Pulmonary artery endothelial cell (primary cell): ENCODE data around the gene SMOC1. TPM values are rescaled to one million over a fixed set of nuclear protein-coding genes. Genes with fewer than 3 reads are reported as not detected.

Source experiments
- DNase-seq: peaks from one replicate; pipeline ENCODE4 v3.0.0-alpha.2; 2011; ENCODE audit warnings: low read depth, low spot score
- total RNA-seq: library from RNA; depleted of rRNA; stranded (reverse); fragments of >200 nt; gene quantifications from 2 replicates; pipeline ENCODE4 v1.2.3, GENCODE V29; 2014

Gene SMOC1
- total RNA-seq, 1 donor from 2014 or later, result 0.26 TPM

DNA sequence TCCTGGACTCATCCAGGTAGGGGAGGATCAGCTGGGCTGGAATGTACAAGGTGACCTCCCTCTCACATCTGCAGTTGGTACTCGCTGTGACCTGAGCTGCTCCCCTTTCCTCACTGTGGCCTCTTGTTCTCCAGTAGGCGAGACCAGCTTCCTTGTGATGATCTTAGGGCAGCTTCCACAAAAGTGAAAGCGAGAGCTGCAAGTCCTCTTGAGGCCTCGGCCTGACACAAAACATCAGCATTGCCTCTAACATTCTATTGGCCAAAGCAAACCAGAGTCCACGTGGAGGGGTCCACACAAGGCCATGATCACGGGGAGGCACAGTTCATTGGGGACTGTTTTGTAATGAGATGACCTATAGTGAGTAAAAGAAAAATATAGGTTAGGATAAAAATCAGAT is 127.5 kb downstream of the SMOC1 start:
- DNase-seq, result no peak

DNA sequence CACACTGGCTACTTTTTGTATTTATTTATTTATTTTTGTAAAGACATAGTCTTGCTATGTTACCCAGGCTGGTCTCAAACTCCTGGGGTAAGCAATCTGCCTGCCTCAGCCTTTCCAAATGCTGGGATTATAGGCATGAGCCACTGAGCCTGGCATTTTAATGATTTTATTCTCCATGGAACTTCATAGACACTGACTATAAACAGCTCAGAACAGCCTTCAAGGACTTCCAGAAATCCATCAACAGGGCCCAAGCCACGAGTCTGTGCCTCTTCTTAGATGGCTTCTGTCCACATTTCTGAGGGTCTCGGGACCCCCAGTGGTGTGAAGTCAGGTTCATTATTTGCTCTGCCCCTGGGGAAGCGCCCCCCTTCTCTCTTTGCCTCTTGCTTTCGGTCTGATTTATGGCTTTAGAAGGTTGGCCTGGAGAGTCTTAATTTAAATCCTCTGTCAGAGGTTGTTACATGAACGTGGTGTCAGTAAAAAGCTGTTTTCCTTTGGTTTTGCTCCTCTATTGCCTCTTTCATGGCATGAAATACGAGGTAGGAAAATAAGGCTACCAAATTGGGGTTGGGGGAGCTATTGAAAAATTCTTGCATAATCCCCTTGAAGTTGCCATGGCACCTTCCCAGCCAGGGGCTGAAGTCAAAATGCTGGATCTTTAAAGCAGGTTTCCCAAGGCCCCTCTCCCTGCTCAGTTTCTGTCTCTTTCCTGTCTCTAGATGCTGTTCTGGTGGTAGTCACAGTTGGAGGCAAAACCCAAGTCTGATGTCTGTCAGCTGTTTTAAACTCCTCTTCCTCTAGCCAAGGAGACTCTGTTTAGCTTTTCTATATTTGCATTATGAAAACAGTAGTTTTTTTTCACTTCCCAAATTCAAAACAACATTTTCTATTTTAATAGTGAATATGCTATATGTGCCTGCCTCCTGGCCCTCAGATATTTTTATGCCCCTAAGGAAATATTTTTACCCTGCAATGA is 129.4 kb downstream of the SMOC1 start:
- no peak for DNase-seq

DNA sequence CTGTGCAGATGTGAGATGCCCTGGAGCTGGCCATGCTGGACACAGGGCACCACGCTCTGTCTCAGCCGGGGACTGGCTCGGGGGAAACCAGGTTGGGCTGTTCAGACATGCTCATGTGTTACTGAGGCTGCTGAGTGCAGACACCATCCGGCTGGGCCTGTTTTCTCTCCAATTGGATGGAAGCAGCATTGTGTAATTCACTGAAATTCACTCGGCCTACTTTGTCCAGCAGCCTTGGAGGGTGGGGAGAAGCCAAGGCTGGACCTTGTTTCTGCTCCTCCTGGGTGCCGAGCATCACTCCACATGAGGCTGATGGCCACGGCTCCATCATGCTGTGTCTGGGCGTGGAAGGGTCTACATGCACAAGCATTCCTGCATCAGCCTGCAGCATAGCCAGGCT is 130.7 kb downstream of the SMOC1 start:
- DNase-seq, result no peak

DNA sequence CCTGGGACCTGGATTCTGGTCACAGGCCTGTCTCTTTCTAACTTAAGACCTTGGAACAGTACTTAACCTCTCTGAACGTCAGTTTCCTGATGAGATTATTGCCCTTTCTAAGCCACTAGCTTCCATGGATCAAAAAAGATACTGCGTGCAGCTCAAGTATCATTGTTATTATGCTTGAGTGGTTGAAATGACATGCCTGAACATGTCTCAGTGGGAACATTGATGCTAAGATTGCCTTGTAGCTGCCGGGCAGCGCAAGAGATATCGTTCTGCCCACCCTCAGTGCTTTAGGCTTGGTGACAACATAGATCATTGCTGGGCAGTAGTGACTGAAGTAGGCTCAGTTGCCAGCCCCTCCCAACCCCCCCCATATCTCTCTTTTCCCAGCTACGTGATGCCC is 131.9 kb downstream of the SMOC1 start:
- no peak for DNase-seq

DNA sequence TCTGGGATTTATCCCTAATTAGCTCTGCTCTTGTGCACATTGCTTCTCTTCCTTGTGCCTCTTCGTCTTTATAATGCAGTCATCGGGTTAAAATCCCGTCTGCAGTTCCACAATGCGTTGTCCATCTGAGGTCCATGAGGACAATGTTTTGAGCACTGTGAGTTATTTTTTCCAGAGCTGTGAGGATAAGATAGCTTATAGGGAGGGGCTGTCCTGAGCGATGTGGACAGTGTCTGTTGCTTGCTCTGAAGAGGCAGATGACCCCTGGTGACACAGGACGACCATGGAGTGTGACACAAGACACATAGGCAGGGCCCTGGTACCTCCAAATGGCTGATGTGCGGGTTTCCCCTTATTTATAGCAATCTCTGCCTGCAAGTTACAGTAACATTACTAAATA is 132.5 kb downstream of the SMOC1 start:
- no peak for DNase-seq

DNA sequence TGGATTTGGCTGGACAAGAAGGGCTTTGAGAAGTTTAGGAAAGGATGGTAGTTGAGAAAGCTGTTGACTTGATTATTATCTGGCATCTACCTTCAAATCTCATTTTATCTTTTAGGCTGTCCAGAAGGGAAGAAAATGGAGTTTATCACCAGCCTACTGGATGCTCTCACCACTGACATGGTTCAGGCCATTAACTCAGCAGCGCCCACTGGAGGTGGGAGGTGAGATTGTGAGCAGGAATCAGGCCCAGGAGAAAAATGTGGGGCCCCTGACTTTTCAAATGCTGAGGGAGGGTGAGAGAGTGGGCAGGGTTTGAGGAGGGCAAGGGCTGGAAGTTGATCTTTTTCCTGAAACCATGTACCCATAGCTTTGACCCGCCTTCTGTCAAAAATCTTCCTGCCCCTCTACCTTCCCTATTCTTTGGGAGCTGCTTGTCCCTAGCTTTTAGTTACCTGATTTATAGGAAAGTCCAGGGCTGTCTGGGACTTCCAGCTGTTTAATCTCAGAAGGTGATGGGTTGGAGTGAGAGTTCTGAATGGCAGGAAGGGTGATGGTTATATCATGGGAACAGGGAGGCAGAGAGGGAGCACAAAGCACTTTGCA is 134.2 kb downstream of the SMOC1 start:
- DNase-seq, result no peak

DNA sequence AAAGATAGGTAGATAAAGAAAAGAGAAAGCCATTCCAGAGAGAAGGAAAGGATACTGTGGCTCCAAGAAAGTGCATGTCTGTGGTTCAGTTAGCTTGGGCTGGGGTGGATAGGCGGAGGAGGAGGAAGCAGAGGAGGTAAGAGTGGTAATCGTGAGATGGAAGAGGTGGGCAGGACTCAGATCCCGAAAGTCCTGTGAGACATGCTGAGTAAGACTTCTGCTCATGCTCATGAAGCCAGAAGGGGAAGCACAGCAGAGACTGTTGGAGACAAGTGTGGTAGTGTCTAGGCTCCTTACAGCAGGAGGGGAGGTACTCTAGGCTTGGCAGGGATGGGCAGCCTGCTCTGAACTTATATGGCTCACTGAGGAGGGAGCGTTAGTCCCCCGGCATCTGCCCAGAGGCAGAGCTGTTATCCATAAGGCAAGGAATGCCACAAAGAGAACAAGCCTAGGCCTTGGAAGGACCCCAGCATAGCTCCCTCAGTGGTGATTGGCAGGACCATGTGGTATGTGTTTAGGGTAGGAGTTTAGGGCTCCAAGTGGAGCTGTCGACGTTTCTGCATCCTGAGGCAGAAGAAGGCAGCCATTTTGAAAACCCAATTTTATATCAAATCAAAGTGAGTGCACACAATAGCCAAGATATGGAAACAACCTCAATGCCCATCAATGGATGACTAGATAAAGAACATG is 135.3 kb downstream of the SMOC1 start:
- DNase-seq, result no peak

DNA sequence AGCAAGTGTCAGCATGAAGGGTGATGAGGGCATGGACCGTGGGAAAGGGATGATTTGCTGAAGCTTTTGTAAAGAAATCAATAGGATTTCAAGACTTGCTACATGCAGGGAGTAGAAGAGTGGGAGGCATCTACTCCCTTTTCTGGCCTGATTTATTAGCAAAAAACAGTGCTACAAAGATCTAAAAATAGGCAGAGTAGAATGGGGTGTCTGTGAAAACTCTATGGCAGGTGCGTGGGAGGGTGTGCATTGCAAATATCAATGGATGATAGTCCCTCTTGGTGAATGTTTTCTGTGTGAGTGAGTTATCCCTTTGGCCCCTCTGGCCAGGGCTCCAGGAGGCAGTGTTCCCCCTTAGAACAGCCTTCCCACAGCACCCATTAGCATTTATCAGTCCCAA is 139.0 kb downstream of the SMOC1 start:
- no peak for DNase-seq

DNA sequence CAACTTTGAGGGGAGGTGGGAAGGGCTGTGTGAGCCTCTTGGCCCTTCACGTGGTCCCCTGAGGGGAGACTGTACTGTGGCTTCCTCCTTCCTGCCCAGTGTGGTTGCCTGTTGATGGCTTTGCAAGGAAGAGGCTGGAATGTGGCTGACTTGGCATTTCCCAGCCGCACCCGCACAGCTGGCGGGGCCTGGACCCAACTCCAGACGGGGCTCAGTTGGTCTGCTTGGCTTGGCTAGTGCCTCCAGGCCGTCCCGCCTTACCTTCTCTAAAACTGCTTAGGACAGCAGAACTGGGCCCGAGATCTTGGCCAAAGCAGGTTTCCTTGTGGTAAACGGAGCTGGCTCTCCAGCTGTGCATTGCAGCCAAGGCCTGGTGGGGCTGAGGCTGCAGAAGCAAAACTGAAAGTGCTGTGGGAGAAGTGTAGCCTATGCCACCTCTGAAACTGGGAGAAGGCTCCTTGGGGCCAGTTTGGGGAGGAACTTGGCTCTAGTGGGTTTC is 139.5 kb downstream of the SMOC1 start:
- no peak for DNase-seq

DNA sequence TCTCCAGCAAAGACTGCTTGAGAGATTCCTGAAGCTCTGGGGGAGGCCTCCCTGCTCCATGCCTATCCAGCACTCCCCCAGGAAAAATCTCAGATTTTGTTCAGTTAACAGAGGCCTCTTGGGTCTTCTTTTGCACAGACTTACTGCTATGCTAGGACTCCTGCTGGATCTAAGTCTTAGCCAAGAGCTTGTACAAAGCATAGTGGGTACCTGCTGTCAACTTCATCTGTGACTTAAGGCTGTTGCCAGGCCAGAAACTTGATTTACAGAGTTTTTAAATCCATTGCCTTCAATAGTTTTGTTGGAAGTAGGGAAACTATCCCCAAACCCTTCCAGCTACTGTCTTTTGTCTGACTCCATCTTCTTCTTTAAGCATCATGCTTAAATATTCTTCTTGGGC is 140.5 kb downstream of the SMOC1 start:
- DNase-seq, result no peak

DNA sequence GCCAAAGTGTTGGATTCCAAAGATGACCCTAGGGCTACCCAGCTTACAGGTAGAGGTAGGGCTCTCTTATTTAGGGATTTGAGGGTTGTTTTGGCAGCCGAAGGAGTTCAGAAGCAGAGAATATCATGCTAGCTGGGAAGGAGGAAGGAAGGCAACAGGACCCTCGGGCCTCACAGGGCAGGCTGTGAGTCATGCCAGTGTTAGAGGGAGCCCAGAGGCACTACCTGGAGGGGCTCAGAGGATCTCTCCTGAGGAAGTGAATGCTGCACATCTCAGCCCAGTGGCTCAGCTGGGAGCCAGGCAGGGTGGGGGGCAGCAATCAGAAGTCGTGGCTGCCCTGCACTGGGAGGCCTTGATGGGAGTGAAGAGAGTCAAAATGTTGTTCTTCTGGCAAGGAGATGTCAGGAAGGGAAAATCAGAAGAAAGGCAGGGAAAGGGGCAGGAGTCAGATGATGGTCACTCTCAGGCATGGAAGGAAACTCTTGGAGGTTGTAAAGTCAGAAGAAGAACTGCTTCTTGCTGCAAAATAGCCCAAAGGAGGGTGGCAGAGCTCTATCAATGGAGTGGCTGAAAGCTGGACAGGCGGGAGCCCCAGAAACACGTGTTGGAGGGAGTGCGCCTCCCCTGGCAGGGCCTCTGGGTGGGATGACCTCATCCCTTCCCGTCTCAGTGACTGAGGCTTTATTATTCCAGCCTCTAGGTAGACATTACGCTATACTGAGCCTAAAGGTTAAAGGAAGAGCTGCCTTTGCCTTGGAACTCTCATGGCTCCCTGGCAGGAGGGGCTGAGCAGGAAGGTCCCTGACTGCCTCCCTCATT is 141.3 kb downstream of the SMOC1 start:
- no peak for DNase-seq

DNA sequence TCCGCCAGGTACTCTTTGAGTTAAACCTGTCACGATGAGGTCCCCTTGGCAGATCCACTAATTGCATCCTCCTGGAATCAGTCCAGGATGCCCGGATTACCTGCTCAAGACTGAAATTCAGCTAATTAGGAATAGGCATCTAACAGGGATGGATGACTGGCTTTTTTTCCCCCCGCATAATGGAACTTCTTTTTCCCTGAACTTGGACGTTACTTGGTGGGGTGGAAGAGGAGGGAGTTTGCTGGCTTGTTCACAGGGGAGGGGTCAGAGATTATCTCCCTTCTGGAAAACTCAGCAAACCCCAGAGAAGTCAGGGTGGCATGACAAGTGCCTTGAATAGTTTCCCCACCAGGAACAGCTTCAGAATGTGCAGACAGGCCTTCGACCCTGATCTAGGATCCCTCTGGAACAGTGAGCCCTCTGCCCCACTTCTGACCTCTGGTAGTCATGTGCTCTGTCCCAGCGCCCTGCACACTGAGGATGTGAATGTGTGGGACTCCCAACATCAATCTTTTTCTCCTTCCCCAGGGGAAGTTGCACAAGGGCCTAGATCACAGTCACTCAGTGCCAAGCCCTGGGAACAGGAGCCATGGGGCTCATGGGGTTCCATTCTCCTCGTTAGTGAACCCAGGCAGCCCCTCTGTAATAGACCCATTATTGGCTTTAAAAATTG is 142.5 kb downstream of the SMOC1 start:
- DNase-seq, result no peak

DNA sequence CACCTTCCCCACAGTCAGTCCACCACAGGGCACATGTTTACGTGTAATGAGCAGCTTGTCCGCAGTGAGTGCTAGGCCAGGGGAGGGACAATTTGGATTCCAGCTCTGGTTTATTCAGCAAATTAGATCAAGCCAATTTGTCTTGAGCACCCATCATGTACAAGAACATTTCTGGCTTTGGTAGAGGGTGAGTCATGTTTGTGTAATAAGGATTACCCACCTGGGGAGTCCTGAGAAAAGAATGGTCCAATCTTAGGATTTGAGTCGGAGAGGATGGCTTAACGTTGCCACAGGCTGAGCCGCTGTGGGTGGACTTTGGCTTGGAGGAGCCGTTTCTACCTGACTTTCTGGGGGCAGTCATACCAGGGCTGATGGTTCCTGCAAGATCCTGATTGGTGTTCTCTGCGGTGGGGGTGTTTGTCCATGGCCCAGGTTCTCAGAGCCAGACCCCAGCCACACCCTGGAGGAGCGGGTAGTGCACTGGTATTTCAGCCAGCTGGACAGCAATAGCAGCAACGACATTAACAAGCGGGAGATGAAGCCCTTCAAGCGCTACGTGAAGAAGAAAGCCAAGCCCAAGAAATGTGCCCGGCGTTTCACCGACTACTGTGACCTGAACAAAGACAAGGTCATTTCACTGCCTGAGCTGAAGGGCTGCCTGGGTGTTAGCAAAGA is 143.7 kb downstream of the SMOC1 start:
- no peak for DNase-seq

DNA sequence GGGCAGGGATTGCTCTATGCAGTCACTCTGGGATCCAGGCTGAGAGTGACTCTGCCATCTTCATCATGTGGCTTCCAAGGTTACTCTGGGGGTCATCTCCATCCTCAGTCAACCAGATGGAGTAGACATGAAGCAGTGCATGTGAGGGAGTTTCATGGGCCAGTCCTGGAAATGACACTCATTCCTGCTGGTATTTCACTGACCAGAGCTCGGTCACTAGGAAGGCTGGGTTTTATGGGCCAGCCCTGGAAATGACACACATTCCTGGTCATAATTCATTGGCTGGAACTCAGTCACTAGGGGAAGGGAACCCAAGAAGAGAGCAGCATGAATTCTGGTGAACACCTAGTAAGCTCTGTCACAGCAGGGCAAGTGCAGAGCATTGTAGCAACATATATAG is 144.7 kb downstream of the SMOC1 start:
- no peak for DNase-seq

DNA sequence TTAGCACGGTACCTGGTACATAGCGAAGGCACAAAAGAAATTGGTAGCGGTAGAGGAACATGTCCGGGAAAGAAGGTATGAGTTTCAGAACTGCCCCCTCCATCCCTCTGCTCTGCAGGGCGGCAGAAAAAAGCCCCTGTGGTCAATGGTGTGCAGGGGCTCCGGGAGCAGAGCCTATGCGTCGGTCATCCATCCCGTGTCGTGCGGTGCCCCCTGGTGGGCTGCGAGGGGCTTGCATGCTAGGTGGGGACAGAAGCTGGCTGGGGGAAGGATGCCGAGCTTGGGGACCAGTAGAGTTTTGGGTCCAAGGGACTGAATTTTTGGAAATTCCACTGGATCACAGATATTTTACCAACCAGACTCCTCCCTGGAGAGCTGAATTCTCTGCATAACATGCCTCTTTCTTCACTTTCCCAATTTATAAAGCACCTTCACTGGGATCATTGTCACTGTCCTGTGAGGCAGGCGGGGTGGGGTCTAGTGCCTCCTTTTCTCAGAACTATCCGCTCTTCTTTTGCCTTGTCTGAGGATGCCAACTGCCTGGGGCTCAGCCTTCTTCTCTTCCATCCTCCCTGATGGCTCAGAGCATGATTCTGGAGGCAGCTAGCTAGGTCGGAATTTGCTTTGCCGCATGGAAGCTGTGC is 148.7 kb downstream of the SMOC1 start:
- no peak for DNase-seq

DNA sequence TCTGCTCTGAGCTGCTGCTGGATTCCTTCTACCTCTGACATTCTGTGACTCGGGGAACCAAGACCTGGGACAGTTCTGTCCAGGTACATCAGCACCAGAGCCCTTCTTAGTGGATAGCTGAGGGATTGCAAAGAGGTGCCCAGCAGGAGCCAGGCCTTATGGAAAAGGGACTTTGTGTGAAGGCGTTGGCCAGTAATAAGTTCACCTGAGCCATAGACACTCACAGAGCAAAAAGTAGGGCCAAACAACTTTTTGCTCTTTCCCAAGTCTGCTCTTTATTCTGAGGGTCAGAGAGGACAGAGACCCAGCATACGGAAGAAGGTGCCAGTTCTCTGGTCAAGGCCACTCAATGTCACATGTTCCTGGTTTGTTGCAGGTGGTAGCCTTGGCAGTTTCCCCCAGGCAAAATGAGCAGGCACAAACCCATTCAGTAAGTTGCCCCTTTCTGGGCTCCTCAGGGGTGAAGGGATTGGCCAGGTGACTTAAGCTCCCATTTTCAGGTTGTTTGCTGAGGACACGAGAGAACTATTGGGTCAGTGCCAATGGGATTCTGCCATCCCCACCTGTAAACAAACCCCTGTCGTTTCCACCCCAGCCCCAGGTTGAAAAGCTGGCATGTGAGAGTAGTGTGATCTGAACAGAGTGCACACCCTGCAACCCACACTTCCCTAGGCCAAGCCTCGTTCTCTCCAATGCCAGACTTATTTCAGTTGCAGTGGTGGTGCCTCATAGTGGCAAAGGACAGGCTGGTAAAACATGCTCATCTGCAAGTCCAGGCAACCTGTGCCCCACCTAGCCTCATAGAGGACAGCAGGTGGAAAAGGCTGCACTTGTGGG is 150.3 kb downstream of the SMOC1 start:
- no peak for DNase-seq

DNA sequence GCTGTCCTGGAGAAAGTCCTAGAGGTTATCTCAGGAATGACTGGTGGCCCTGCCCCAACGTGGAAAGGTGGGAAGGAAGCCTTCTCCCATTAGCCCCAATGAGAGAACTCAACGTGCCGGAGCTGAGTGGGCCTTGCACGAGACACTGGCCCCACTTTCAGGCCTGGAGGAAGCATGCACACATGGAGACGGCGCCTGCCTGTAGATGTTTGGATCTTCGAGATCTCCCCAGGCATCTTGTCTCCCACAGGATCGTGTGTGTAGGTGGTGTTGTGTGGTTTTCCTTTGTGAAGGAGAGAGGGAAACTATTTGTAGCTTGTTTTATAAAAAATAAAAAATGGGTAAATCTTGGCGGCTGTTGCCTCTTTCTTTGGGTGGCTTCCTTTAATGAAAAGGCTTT is 152.8 kb downstream of the SMOC1 start:
- no peak for DNase-seq

DNA sequence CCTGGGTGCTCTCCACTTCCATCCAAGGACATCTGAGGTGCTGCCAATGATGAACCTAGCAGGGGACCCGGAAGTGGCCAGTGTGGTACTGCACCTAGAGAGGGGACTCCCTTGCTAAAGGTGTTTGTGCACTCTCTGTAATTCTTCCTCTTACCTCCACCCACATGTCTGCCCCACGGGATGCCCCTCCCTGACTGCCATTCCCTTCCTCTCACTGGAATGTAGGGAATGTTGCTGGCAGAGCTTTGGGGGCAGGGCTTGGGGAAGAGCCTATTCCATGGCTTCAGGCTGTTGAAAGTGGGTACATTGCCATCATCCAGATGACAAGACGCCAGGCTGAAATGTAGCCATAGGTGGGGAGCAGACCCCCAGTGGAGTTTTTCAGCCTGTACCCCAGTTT is 153.2 kb downstream of the SMOC1 start:
- no peak for DNase-seq

DNA sequence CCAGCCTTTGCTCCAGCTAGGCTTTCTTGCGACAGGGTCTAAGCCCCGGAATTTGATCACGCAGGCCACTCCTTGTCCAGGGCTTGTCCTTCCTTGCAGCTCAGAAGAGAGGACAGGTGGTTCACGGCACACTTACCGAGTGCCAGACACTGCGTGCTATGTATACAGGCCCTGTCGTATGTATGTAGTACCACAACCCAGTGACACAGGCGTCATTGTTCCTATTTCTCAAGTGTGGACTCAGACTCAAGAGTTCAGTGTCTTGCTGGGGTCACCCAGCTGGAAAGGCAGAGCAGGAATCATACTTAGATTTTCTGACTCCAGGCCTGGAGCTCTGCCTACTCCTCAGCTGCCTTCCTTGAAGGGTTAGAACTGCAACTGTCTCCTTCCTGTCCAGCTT is 153.9 kb downstream of the SMOC1 start:
- no peak for DNase-seq
